Loucy (cell line): ENCODE results near the gene ZNF148.

Source experiments
- EZH2phosphoT487 ChIP-seq: fragments of 200-600 bp; IDR thresholded peaks from 2 replicates; pipeline ENCODE4 v1.6.1; 2018; ENCODE audit warnings: antibody characterized with exemption, mild to moderate bottlenecking, moderate library complexity, borderline replicate concordance
- TF ChIP-seq, protein P1 (sequence below): fragments of 200-600 bp; sonication (generic); conservative IDR thresholded peaks from 2 replicates; pipeline ENCODE4 v1.5.1; 2014; ENCODE audit warnings: mild to moderate bottlenecking, antibody characterized with exemption, low read length

DNA sequence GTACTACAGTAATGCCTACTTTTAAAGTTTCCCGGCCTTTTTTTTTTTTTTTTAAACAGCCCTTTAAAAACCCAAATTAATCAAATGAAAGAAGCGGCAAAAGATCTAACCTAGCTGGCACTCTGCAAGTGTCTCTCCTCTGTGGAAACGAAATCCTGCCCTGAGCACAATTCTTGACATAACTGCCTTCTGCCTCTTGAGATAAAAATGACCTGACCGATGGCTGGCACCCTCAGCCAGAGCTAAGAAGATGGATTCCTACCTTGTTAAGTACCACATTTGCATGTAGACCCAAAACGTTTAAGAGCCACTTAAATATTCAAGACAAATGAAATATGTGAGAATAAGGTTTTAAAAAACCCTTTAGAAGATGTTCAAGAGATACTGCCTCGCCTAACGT is 146.0 kb downstream of the ZNF148 start:
- TF ChIP-seq, protein P1, sequence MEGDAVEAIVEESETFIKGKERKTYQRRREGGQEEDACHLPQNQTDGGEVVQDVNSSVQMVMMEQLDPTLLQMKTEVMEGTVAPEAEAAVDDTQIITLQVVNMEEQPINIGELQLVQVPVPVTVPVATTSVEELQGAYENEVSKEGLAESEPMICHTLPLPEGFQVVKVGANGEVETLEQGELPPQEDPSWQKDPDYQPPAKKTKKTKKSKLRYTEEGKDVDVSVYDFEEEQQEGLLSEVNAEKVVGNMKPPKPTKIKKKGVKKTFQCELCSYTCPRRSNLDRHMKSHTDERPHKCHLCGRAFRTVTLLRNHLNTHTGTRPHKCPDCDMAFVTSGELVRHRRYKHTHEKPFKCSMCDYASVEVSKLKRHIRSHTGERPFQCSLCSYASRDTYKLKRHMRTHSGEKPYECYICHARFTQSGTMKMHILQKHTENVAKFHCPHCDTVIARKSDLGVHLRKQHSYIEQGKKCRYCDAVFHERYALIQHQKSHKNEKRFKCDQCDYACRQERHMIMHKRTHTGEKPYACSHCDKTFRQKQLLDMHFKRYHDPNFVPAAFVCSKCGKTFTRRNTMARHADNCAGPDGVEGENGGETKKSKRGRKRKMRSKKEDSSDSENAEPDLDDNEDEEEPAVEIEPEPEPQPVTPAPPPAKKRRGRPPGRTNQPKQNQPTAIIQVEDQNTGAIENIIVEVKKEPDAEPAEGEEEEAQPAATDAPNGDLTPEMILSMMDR: no peak
- no peak for TF ChIP-seq EZH2phosphoT487
